Measurements from ENCODE around the gene GSTCD.
A peak's percentile ranks its signal among the peaks of the same experiment; 100 is the strongest.
"Not testable (repeated sequence)": the region's sequence is repeated elsewhere in the genome, so short reads cannot be mapped to it uniquely, and the experiment has no call there.

Gene GSTCD, protein sequence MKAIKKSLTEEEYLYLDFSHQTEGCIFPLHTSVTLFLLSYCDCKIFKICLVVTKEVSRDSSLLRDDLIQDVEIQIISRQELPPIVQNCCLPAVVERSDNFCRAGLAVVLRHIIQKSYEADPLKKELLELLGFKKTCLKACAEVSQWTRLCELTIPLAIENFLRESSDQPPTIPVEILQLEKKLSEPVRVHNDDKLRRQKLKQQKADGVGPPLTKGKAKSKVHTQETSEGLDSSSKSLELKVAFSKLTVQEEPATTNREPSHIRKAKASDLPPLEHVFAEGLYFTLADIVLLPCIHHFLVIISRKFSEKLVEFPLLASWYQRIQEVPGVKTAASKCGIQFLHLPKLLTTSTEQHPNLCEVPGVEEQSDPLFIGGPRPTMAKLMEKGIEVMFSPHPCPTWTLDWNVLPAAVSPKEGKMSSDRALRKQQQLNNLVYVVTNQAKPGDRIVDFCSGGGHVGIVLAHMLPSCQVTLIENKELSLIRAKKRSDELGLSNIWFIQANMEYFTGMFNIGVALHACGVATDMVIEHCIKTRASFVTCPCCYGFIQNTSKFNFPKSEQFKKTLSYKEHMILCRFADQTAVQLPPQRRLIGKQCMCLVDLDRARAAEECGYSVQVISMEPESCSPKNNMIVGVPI

GRCh38 chr4:105708181-105709080 is at the start of gene GSTCD, which contains the start of gene INTS12:
Gene GSTCD (plus strand): TSS chr4:105708784. CDS start chr4:105717614, 8,830 bp downstream.
Gene INTS12 (minus strand): TSS chr4:105708689. CDS start chr4:105700005, 8,684 bp downstream.
- peak; percentile 70 for DNase-seq

DNA sequence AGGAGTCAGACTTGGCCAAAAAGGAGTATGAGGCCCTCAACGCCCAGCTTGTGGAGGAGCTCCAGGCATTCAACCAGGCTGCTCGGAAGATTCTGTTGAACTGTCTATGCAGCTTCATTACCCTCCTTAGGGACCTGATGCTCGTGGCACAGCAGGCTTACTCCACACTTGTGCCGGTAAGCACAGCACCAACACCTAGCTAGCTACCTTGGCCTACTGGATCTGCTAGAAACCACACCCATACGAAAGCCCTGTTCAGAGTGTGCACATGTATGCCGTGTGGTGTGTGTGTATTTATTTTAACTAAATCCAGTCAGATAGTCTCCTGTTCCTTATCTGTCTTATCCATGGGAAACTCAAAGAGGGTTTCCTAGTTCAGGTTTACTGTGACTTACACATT is 49.4 kb upstream of the GSTCD start:
- no peak for DNase-seq

GRCh38 chr4:105661028-105661427 is 47.6 kb upstream of the GSTCD start:
- DNase-seq, result no peak

DNA sequence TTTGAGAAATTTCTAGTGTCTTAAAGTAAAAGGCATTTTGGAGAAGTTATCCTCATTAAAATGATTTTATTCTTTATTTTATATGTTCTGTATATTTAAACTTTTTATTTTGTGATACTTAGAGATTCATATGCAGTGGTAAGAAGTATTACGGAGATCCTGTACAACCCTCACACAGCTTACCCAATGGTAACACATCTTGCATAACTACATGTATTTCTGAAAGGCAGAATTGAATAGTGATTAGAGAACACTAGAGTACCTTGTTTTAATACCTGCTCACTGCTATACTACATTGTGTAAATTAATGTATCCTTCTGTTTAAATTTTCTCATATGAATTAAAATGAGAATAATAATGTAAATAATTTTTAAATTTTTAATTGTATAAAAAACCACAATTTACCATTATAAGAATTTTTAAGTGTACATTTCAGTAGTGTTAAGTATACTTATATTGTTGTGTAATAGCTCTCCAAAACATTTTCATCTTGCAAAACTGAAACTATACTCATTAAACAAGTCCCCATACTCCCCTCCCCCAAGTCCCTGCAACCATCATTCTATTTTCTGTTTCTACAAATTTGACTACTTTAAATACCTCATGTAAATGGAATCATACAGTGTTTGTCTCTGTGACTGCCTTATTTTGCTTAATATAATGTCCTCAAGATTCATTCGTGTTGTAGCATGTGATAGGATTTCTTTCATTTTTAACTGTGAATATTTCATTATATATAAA is 45.5 kb upstream of the GSTCD start:
- DNase-seq, result no peak

- DNase-seq, result peak; percentile 16
These were observed 41.9 kb upstream of the GSTCD start for GRCh38 chr4:105666693-105667092.

DNA sequence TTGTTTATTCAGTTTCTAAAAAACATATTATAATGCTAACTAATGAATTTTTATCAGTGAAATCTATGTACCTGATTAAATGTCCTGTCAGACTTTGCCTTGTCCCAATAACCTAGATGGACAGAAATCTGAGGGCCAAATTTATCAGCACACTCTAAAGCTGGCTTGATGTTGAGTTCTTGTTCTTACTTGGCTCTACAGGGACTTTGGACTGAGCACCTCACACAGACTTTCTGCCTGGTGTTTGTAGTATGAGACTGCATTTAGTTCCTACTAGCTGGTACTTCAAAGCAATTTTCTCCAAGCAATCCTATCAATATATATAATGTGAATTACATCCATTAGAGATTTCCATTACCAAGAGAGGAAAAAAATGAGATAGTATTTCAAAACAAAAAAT is 37.9 kb upstream of the GSTCD start:
- no peak for DNase-seq

DNA sequence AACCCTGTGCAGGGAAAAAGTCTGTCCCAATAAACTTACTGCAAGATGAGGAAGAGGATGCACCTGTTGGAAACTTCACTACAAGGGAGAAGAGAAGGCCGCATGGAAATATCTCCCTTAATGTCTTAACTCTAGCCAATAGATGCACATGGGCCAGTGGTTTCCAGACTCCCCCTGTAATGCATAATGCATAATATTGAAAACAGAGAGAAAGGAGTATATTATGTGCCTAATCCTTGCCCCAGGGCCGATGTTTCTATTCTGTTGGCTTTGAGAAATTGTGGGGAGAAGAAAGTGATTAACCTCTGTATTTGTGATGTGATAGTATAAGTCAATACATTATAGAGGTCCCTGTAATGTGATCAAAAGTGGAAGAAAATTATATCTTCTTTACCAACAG is 37.3 kb upstream of the GSTCD start:
- DNase-seq, result no peak

GRCh38 chr4:105674011-105674410 is 34.6 kb upstream of the GSTCD start:
- no peak for DNase-seq

GRCh38 chr4:105677709-105678108 is 30.9 kb upstream of the GSTCD start:
- no peak for DNase-seq

DNA sequence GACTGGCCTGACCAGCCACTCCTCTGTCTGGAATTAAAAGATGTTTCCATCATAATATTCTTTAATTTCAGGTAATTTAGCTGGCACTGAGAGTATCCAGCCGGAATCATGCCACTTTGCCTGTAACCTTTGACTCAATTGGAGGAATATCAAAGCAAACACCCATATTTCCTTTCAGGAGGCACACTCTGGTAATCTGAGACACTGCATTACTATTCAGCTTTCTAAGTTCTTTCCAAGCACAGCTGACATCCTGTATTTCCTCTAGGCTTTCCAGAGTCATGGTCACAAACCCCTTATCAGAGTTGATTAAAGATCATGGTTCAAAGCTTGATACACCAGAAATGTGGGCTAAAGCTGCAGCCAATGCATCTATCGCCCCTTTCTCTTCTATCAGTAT is 29.4 kb upstream of the GSTCD start:
- DNase-seq, result no peak

DNA sequence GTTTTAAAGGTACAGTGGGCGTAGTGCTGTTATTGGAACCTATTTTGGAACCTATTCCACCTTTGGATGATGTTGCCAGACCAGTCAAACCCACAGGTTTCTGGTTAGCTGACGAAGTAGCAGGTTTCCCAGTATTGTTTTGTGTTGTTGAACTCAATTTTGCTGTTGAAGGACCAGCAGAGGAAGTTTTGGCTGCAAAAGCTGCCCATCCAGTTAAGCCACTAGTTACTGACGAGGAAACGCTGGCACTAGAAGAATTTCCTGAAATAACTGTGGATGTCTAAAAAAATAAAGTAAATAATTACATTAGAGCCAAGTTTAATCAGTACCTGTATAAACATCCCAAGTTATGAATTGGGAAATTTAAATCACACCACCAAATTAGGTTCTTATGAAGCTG is 25.5 kb upstream of the GSTCD start:
- DNase-seq, result no peak

GRCh38 chr4:105686571-105686970 is 22.0 kb upstream of the GSTCD start:
- DNase-seq, result no peak

DNA sequence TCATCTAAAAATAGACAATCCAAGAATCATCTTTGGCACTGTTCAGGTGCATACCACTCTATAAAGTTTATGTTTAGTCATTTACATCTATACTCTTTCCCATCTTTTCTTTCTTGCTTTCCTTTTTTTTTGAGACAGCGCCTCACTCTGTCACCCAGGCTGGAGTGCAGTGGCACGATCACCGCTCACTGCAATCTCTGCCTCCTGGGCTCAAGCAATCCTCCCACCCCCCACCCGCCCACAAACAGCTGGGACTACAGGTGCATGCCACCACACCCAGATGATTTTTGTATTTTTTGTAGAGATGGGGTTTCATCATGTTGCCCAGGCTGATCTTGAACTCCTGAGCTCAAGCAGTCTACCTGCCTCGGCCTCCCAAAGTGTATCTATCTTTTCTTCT is 13.8 kb upstream of the GSTCD start:
- not testable (repeated sequence) for DNase-seq

GRCh38 chr4:105695832-105696231 is 12.8 kb upstream of the GSTCD start:
- not testable (repeated sequence) for DNase-seq

DNA sequence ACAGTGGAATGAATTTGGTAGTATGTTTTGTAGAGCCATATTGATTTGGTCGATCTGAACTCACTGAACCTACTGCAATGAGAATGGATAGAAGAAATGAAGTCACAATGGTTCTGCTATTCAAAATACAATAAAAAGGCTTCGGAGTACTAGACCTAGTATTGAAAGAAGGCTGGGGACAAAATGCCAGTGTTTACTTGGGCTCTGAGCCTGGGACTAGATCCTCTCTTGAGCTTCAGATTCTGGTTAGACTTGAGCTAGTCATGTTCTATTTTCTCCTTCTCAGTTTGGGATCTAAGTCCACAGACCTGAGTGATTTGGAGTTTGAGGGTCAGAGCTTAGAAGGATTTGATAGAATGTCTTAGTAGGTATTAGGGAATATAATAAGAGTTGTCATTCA is 10.0 kb upstream of the GSTCD start:
- DNase-seq, result no peak

DNA sequence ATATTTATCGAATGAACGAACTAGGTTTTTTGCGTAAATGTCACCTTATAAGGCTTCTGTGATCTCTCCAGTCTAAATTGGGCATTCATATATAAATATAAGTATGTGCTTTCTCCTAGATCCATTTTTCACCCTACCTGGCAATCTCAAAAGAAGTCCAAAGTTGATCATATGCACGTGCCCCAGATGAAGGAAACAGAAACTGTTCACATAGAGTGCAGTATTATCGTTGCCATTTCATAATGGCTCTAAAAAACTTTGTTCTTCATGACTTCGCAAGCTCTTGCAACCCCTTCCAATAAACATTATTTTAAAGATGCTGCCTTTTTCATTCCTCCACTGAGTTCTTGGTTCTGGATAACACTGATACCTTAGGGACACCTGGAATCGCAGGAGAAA is 803 bp upstream of the GSTCD start:
- DNase-seq, result no peak

GRCh38 chr4:105709081-105709450 is 482 bp downstream of the GSTCD start:
- DNase-seq, result peak; percentile 39

- DNase-seq, result no peak
These were observed 1.5 kb downstream of the GSTCD start for GRCh38 chr4:105710012-105710600.

DNA sequence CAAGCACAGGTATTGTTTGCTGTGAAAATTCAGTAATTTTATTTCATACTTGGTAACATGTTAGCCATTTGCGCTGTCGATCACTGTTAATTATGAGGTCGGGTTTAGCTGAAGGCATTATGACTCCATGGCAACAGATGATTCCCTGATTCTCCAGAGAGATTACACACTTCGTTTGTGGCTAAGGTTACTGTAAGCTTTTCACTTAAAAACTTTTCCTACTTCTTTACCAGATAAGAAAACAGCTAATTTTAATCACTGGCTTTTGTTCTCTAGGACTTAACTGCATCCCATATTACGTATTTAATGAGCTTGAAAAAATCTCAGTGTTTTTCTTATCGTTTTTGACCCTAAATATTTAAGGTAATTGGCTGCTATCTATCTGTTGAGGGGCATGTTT is 2.1 kb downstream of the GSTCD start:
- no peak for DNase-seq

- DNase-seq, result no peak
These were observed 4.2 kb downstream of the GSTCD start for GRCh38 chr4:105712766-105713165.

DNA sequence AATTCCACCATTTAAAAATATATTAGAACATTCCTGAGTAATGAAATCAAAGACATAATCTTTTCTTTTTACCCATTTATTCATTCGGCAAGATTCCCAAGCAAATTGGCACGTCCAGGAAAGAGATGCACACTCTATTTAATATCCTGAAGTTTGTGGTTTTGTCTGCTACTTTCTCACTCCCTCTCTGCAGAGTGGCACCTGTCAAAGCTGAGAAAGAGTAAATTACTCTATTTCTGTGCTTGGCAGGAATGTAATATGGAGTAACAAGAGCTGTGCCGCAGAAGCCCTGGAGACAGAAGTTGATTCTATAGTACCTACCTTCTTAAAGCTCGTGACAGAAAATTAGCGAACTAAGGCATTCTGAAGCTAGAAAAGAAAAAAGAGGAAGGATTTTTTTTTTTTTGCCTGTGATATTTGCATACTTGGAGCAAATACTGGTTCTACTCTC is 5.5 kb downstream of the GSTCD start:
- no peak for DNase-seq

DNA sequence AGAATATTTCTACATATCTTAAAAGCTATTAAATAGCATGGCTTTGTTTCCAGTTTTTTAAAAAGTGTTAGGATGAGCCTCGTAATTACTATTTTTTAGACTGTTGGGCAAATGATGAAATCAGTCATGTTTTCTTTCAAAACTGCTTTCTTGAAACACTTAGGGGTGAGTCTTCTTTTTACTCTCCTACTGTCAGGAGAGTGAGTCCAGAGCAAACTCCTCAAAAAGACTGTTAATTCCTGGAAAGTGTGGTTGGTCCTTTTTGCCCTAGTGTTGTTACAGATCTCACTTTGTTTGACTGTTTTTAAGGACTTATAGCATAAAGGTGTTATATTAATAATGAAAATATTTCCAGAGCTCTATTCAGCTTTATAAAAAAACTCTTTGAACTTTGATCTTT is 6.3 kb downstream of the GSTCD start:
- DNase-seq, result no peak

Data from NCI-H1694 treated with DMSO at 0.1 percent for 48 hours (cell line).